Diencephalon (tissue), 1 donor: Measurements from ENCODE around the gene MEIOB. TPM values are rescaled to one million over a fixed set of nuclear protein-coding genes. Genes with fewer than 3 reads are reported as not detected.

ENCODE experiments used
- total RNA-seq: library from RNA; depleted of rRNA; stranded (reverse); fragments of >200 nt; gene quantifications from one replicate; pipeline ENCODE4 v1.2.3, GENCODE V29; 2014

MEIOB gene, protein sequence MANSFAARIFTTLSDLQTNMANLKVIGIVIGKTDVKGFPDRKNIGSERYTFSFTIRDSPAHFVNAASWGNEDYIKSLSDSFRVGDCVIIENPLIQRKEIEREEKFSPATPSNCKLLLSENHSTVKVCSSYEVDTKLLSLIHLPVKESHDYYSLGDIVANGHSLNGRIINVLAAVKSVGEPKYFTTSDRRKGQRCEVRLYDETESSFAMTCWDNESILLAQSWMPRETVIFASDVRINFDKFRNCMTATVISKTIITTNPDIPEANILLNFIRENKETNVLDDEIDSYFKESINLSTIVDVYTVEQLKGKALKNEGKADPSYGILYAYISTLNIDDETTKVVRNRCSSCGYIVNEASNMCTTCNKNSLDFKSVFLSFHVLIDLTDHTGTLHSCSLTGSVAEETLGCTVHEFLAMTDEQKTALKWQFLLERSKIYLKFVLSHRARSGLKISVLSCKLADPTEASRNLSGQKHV
- total RNA-seq: 1.8 TPM

GRCh38 chr16:1871974-1872635 is at the start of gene MEIOB:
Gene MEIOB (minus strand): TSS chr16:1872164. CDS start chr16:1868175, 3,989 bp downstream.

DNA sequence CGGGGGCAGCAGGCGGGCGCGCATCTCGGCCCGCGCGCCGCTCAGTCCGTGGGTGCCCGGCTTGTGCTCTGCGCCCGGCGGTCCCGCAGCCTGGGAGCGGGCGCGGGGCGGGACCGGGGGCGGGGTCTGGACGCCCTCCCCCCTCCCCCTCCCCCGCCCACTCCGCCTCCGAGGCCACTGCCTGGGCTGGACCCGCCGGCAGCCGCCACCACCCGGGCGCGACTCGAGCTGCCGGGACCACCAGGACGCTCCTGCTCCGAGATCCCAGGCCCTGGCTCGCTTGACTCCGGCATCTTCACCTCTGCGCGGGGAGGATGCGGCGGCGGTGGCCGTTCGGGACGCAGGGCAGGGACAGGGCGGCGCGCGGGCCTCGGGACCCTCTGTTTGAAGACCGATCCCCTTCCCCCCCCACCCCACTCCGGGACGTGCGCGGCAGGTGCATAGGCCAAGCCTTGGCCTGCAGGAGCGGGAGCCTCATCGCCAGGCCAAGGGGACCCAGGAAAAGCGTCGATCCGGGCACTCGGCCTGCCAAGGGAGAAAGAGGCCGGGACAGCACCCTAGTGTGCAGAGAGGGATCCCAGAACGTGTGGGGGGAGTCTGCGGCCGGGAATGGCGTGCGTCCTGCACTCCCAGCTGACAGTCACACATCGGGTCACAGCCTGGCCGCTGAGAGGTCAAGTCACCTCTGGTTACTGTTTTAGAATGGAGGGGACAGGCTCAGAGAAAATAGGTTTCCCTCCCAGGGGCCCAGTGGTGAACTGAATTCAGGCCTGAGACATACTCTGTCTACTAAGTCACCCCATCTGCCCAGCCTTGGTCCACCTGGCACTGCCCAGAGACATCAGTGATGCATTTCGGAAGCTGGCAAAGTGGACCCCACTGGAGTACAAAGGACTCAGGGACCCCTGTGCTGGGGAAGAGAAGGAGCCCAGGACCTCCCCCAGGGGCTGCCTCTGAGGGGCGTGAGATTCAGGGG is 46.7 kb upstream of the MEIOB start, which contains the start of gene HS3ST6:
Gene HS3ST6 (minus strand): TSS at position 65 of the 976 bp plus-strand sequence. CDS start 92 bp downstream, outside the sequence.

GRCh38 chr16:1826691-1827573 is 45.0 kb downstream of the MEIOB start, which contains the start of the genes FAHD1 and HAGH:
Gene FAHD1 (plus strand): TSS chr16:1827206. CDS start chr16:1827239, 33 bp downstream.
Gene HAGH (minus strand): TSS chr16:1826825. CDS start chr16:1826787, 38 bp downstream.

GRCh38 chr16:1793578-1794220 is 78.3 kb downstream of the MEIOB start, which contains the start of gene IGFALS:
Gene IGFALS (minus strand): TSS chr16:1793705. CDS start chr16:1793652, 53 bp downstream.

Other genes starting within 250 kb of the MEIOB start
- 35.1 TPM for gene JPT2, start 193.9 kb downstream of the MEIOB start, total RNA-seq
- 85.8 TPM for gene MAPK8IP3, start 166.0 kb downstream of the MEIOB start, total RNA-seq
- gene NME3, start 100.6 kb downstream of the MEIOB start, total RNA-seq: 23.8 TPM
- 12.0 TPM for gene EME2, start 99.4 kb downstream of the MEIOB start, total RNA-seq
- gene MRPS34, start 99.0 kb downstream of the MEIOB start, total RNA-seq: 34.4 TPM
- 44.5 TPM for gene SPSB3, start 89.6 kb downstream of the MEIOB start, total RNA-seq
- gene NUBP2, start 89.2 kb downstream of the MEIOB start, total RNA-seq: 36.2 TPM
- gene IGFALS, start 78.5 kb downstream of the MEIOB start, total RNA-seq: not detected
- gene HAGH, start 45.3 kb downstream of the MEIOB start, total RNA-seq: 67.4 TPM
- gene FAHD1, start 45.0 kb downstream of the MEIOB start, total RNA-seq: 44.3 TPM
- not detected for gene HS3ST6, start 46.3 kb upstream of the MEIOB start, total RNA-seq
- 6.7 TPM for gene MSRB1, start 71.0 kb upstream of the MEIOB start, total RNA-seq
- not detected for gene RPL3L, start 82.5 kb upstream of the MEIOB start, total RNA-seq
- gene NDUFB10, start 87.4 kb upstream of the MEIOB start, total RNA-seq: 93.0 TPM
- gene RPS2, start 92.7 kb upstream of the MEIOB start, total RNA-seq: 1,359 TPM
- gene RNF151, start 94.7 kb upstream of the MEIOB start, total RNA-seq: not detected
- 13.1 TPM for gene TBL3, start 99.9 kb upstream of the MEIOB start, total RNA-seq
- gene NOXO1, start 109.3 kb upstream of the MEIOB start, total RNA-seq: 1.2 TPM
- gene GFER, start 112.0 kb upstream of the MEIOB start, total RNA-seq: 14.1 TPM
- 112 TPM for gene SYNGR3, start 117.8 kb upstream of the MEIOB start, total RNA-seq
- gene ZNF598, start 137.7 kb upstream of the MEIOB start, total RNA-seq: 7.8 TPM
- gene NPW, start 147.6 kb upstream of the MEIOB start, total RNA-seq: not detected
- 23.5 TPM for gene NHERF2, start 154.7 kb upstream of the MEIOB start, total RNA-seq
- 26.8 TPM for gene NTHL1, start 175.7 kb upstream of the MEIOB start, total RNA-seq
- 70.4 TPM for gene TSC2, start 175.8 kb upstream of the MEIOB start, total RNA-seq